ENCODE results near the gene LRRC2.

DNA sequence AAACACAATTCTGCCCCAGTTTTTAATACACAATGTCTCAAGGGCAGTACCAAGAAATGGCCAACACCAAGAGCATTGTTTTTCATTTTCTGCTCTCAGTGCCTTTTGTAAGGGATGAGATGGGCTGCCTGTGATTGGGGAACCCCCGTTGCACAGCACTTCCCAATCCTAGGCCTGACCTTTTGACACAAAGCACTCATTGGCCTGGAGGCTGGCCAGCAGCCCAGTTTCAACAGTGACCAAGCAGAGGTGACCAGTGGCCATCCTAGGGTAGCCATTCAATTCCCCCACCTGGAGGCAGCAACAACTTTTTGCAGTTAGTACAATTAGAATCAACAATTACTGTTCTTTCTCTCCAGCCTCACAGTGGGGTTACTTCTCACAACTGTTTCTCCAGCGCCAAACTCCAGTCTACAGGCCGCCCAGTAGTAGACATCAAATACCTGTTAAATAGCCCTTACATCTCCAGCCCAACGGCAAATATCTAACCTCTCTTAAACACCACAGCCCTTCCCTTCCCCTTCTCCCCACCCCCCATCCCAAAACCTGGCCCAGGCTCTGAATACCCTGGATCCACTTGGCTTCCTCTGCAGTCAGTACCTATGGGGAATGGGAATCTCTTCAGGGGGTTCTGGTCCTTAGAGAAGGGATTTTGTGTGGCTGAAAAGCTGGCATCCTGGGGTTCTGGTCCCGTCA lies 8.9 kb upstream of the LRRC2 start:
- TF ChIP-seq, protein P1, sequence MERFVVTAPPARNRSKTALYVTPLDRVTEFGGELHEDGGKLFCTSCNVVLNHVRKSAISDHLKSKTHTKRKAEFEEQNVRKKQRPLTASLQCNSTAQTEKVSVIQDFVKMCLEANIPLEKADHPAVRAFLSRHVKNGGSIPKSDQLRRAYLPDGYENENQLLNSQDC (CRISPR knock-in tag; IDR thresholded peaks at IDR 0.05): no peak
- TF ChIP-seq, protein P2, sequence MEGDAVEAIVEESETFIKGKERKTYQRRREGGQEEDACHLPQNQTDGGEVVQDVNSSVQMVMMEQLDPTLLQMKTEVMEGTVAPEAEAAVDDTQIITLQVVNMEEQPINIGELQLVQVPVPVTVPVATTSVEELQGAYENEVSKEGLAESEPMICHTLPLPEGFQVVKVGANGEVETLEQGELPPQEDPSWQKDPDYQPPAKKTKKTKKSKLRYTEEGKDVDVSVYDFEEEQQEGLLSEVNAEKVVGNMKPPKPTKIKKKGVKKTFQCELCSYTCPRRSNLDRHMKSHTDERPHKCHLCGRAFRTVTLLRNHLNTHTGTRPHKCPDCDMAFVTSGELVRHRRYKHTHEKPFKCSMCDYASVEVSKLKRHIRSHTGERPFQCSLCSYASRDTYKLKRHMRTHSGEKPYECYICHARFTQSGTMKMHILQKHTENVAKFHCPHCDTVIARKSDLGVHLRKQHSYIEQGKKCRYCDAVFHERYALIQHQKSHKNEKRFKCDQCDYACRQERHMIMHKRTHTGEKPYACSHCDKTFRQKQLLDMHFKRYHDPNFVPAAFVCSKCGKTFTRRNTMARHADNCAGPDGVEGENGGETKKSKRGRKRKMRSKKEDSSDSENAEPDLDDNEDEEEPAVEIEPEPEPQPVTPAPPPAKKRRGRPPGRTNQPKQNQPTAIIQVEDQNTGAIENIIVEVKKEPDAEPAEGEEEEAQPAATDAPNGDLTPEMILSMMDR (IDR thresholded peaks at IDR 0.05 in 2 of 3, conservative IDR thresholded peaks at IDR 0.05 in 1 of 3; ENCODE audit: insufficient read depth in 2 of 3, low read depth in 1 of 3, low read length in 3 of 3): no peak
- no peak for TF ChIP-seq ZNF212 (CRISPR knock-in tag; IDR thresholded peaks at IDR 0.05)
